Parathyroid adenoma (tissue), 2 donors: ENCODE data around the gene MREG.

Source experiments
- H2AFZ ChIP-seq: fragments of 300-600 bp; sonication (generic); one replicate; pipeline ENCODE4 v1.7.0; 2017; ENCODE audit warnings: antibody characterized with exemption, mild to moderate bottlenecking
- H3K27ac ChIP-seq: fragments of 300-600 bp; sonication (generic); one replicate; pipeline ENCODE4 v1.7.0; 2017
- H3K27me3 ChIP-seq: fragments of 300-600 bp; sonication (generic); one replicate; pipeline ENCODE4 v1.7.0; 2017; ENCODE audit warnings: low read length; ENCODE audit not compliant: control insufficient read depth, insufficient read depth
- H3K36me3 ChIP-seq: fragments of 300-600 bp; sonication (generic); one replicate; pipeline ENCODE4 v1.7.0; 2017; ENCODE audit warnings: low read length; ENCODE audit not compliant: control insufficient read depth, insufficient read depth
- H3K4me1 ChIP-seq: fragments of 300-600 bp; sonication (generic); one replicate; pipeline ENCODE4 v1.7.0; 2017; ENCODE audit warnings: control low read depth
- H3K4me2 ChIP-seq: fragments of 300-600 bp; sonication (generic); one replicate; pipeline ENCODE4 v1.7.0; 2017; ENCODE audit warnings: low read length
- H3K4me3 ChIP-seq: fragments of 300-600 bp; sonication (generic); one replicate; pipeline ENCODE4 v1.7.0; 2017; ENCODE audit warnings: low read depth, low read length
- H3K79me2 ChIP-seq: fragments of 300-600 bp; sonication (generic); one replicate; pipeline ENCODE4 v1.7.0; 2017; ENCODE audit warnings: control low read depth
- H3K9ac ChIP-seq: fragments of 300-600 bp; sonication (generic); one replicate; pipeline ENCODE4 v1.7.0; 2017; ENCODE audit warnings: mild to moderate bottlenecking
- H3K9me3 ChIP-seq: fragments of 300-600 bp; sonication (generic); one replicate; pipeline ENCODE4 v1.7.0; 2017; ENCODE audit warnings: low read length; ENCODE audit not compliant: control insufficient read depth
- CTCF ChIP-seq: fragments of 300-600 bp; sonication (generic); IDR thresholded peaks from one replicate; pipeline ENCODE4 v1.7.0; 2017; ENCODE audit warnings: antibody characterized with exemption, mild to moderate bottlenecking
- donor health status: primary hyperparathyroidism.

Gene MREG

DNA sequence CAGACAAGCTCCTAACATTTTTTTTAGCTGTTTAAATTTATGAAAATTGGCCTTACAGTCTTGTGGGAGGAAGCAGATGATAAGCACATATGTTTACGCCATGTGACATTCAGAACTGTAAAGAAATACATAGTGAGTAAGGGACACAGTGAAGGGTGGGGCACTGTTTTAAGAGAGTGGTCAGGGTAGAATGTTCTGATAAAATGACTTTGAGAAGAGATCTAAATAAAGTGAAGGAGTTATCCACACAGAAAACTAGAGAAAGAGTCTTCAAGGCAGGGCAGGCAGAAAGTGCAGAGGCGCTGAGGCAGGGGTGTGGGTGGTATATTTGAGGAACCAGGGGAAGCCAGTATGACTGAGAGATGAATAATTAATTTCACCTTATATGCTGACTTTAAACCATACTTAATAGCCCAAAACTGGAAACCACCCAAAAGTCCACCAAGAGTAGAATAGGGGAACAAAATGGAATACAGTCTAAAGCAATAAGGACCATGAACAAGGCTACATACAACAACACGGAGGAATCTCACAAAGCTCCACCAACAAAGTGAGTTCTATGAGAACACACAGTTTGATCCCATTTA, 8.6 kb downstream of the MREG start:
- no peaks in the 10 kb centered on the region for H3K27me3 ChIP-seq
- H3K36me3 ChIP-seq: no peaks in the 10 kb centered on the region
- H3K27ac ChIP-seq: no peak overlapping the region
- peaks cover 6% of the 10 kb centered on the region for H3K79me2 ChIP-seq
- H3K4me2 ChIP-seq: no peak overlapping the region
- H3K9me3 ChIP-seq: no peaks in the 10 kb centered on the region
- no peak overlapping the region for H2AFZ ChIP-seq
- peaks cover 5% of the 10 kb centered on the region for H3K4me1 ChIP-seq
- no peak overlapping the region for H3K4me3 ChIP-seq
- H3K9ac ChIP-seq: no peak overlapping the region
- TF ChIP-seq CTCF: no peak

- TF ChIP-seq CTCF: no peak
- Histone ChIP-seq H3K27ac (no peak overlapping the region), H2AFZ (no peak overlapping the region), H3K9me3 (no peaks in the 10 kb centered on the region), H3K36me3 (no peaks in the 10 kb centered on the region), H3K79me2 (peaks cover 6% of the 10 kb centered on the region), H3K9ac (no peak overlapping the region), H3K4me2 (no peak overlapping the region), H3K4me3 (no peak overlapping the region), H3K27me3 (no peaks in the 10 kb centered on the region), H3K4me1 (peaks cover 5% of the 10 kb centered on the region)
These were observed 9.3 kb downstream of the MREG start for GRCh38 chr2:216003876-216004696.

DNA sequence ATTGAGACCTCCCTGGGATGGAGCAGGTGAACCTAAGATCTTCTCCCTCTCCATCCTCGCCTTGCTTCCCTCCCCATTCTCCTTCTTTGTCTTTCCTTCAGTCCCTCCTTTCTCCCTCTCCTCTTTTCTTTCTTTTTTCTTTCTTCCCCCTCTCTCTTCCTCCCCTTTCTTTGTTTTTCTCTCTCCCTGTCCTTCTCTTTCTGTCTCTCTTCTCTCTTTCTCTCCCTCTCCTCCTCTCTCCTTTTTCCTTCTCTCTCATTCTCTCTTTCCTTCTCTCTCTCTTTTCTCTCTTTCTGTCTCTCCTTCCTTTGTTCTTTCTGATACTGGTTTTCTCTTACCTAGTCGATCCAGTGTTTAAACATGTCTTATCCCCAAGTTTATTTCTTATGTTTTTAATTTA, 10.7 kb downstream of the MREG start:
- Histone ChIP-seq H3K36me3 (no peaks in the 10 kb centered on the region), H3K4me2 (no peak overlapping the region), H3K4me3 (no peak overlapping the region), H3K27me3 (no peaks in the 10 kb centered on the region), H3K27ac (no peak overlapping the region), H3K4me1 (peaks cover 5% of the 10 kb centered on the region), H2AFZ (no peak overlapping the region), H3K9me3 (no peaks in the 10 kb centered on the region), H3K79me2 (peaks cover 6% of the 10 kb centered on the region), H3K9ac (no peak overlapping the region)
- no peak for TF ChIP-seq CTCF

GRCh38 chr2:216002101-216002678, 11.2 kb downstream of the MREG start:
- H3K4me3 ChIP-seq: no peak overlapping the region
- H3K79me2 ChIP-seq: peaks cover 6% of the 10 kb centered on the region
- H3K27ac ChIP-seq: no peak overlapping the region
- H3K9ac ChIP-seq: no peak overlapping the region
- no peaks in the 10 kb centered on the region for H3K27me3 ChIP-seq
- no peak overlapping the region for H3K4me2 ChIP-seq
- peaks cover 5% of the 10 kb centered on the region for H3K4me1 ChIP-seq
- no peak overlapping the region for H2AFZ ChIP-seq
- TF ChIP-seq CTCF: no peak
- no peaks in the 10 kb centered on the region for H3K9me3 ChIP-seq
- H3K36me3 ChIP-seq: no peaks in the 10 kb centered on the region
